BE2C (cell line): ENCODE data around the gene TRAM2.
A peak's percentile ranks its signal among the peaks of the same experiment; 100 is the strongest.

Experiments
- DNase-seq: peaks from one replicate; pipeline ENCODE4 v3.0.0-alpha.2; 2020
- H3K27me3 ChIP-seq: fragments of 250-450 bp; sonication (Bioruptor Pico); 2 replicates; pipeline ENCODE4 v1.5.1; 2020; ENCODE audit warnings: mild to moderate bottlenecking
- H3K36me3 ChIP-seq: fragments of 250-450 bp; sonication (Bioruptor Pico); 2 replicates; pipeline ENCODE4 v1.5.1; 2020; ENCODE audit warnings: mild to moderate bottlenecking
- H3K4me1 ChIP-seq: fragments of 250-450 bp; sonication (Bioruptor Pico); 2 replicates; pipeline ENCODE4 v1.5.1; 2020
- H3K4me3 ChIP-seq: 2 replicates; pipeline ENCODE4 v1.5.1; 2011; ENCODE audit warnings: low read depth, low read length
- H3K9me3 ChIP-seq: fragments of 250-450 bp; sonication (Bioruptor Pico); 2 replicates; pipeline ENCODE4 v1.5.1; 2020
- CTCF ChIP-seq: IDR thresholded peaks from 2 replicates; pipeline ENCODE4 v1.5.1; 2012; ENCODE audit warnings: mild to moderate bottlenecking, low read depth, low read length

The TRAM2 gene

GRCh38 chr6:52575502-52575892 is 1.4 kb downstream of the TRAM2 start:
- Histone ChIP-seq H3K27me3 (no peaks in the 10 kb centered on the region), H3K4me1 (peaks cover 20% of the 10 kb centered on the region), H3K4me3 (peak overlapping the region; percentile 49), H3K9me3 (no peaks in the 10 kb centered on the region), H3K36me3 (no peaks in the 10 kb centered on the region)
- TF ChIP-seq CTCF = no peak
- no peak for DNase-seq

GRCh38 chr6:52574709-52575501 is 2.0 kb downstream of the TRAM2 start:
- no peak for DNase-seq
- H3K27me3 ChIP-seq = no peaks in the 10 kb centered on the region
- no peak overlapping the region for H3K4me3 ChIP-seq
- no peak for TF ChIP-seq CTCF
- H3K36me3 ChIP-seq = no peaks in the 10 kb centered on the region
- H3K9me3 ChIP-seq = no peaks in the 10 kb centered on the region
- H3K4me1 ChIP-seq = peaks cover 26% of the 10 kb centered on the region

- H3K27me3 ChIP-seq = no peaks in the 10 kb centered on the region
- no peak overlapping the region for H3K4me3 ChIP-seq
- H3K9me3 ChIP-seq = no peaks in the 10 kb centered on the region
- no peak for TF ChIP-seq CTCF
- no peaks in the 10 kb centered on the region for H3K36me3 ChIP-seq
- peaks cover 27% of the 10 kb centered on the region for H3K4me1 ChIP-seq
- DNase-seq = no peak
These were observed 3.6 kb downstream of the TRAM2 start for GRCh38 chr6:52573295-52573694.

- H3K4me1 ChIP-seq = peaks cover 27% of the 10 kb centered on the region
- DNase-seq = no peak
- no peaks in the 10 kb centered on the region for H3K9me3 ChIP-seq
- H3K36me3 ChIP-seq = no peaks in the 10 kb centered on the region
- H3K27me3 ChIP-seq = no peaks in the 10 kb centered on the region
- no peak overlapping the region for H3K4me3 ChIP-seq
- no peak for TF ChIP-seq CTCF
These were observed 4.3 kb downstream of the TRAM2 start for GRCh38 chr6:52572536-52572935.

- no peaks in the 10 kb centered on the region for H3K36me3 ChIP-seq
- DNase-seq = peak; percentile 55
- peaks cover 32% of the 10 kb centered on the region for H3K4me1 ChIP-seq
- no peak for TF ChIP-seq CTCF
- H3K9me3 ChIP-seq = no peaks in the 10 kb centered on the region
- H3K4me3 ChIP-seq = peak overlapping the region; percentile 32
- H3K27me3 ChIP-seq = no peaks in the 10 kb centered on the region
These were observed 5.6 kb downstream of the TRAM2 start for GRCh38 chr6:52571099-52571755.

- Histone ChIP-seq H3K36me3 (no peaks in the 10 kb centered on the region), H3K4me1 (peaks cover 27% of the 10 kb centered on the region), H3K4me3 (no peak overlapping the region), H3K9me3 (no peaks in the 10 kb centered on the region), H3K27me3 (no peaks in the 10 kb centered on the region)
- TF ChIP-seq CTCF = no peak
- no peak for DNase-seq
These were observed 6.6 kb downstream of the TRAM2 start for GRCh38 chr6:52570291-52570700.
